GM18505 (cell line): ENCODE results near the gene OR2M7.

Experiments
- ATAC-seq: cut with Tn5 transposase; IDR thresholded peaks from one replicate; pipeline ENCODE4 v1.9.1; 2021; ENCODE audit not compliant: unreplicated experiment
- POLR2A ChIP-seq: IDR thresholded peaks from 4 replicates; pipeline ENCODE4 v1.6.1; 2011; ENCODE audit warnings: borderline replicate concordance; ENCODE audit not compliant: insufficient read depth, insufficient read length; ENCODE audit errors: extremely low read depth

Gene OR2M7

DNA sequence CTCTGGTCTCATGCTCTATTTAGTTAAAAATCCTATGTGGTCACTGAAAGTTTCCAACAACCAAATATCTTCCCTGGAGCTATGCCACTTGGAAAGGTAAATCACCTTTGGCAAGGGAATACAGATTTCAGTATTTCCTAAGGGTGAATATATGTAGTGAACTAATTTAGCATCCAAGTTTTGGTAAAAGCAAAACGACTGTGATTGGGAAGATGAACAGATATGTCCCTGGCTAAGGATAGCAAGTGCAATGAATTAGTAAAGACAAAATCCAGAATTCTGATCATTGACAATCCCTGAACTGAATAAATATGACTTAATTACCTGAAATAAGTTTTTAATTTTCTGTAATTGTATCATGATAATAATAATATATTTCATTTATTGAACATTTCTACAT is 46.5 kb downstream of the OR2M7 start, which contains the start of gene OR2T33:
Gene OR2T33 (minus strand): TSS at position 101 of the 400 bp plus-strand sequence. CDS start 4,162 bp downstream, outside the sequence.
- no peak for ATAC-seq
- TF ChIP-seq POLR2A, result no peak
